ENCODE measurements around the gene COL25A1.

DNA sequence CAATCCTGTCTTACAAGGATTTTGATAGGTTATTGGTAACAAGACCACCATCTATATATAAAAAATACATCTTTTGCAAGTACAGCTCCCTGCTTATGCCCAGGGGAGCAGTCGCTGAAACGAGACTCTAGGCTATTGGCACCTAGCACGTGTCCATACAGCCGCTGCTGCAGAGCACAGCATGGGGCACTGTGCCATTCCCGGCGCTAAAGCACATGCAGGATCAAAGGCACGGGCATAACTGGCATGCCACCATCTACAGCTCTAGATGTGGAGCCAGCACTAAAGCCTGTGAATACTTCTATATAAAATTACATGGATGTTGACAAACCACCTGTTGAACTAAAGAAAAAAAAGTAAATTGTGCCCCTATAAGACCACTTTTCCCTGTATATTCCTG lies 144.8 kb downstream of the COL25A1 start:
- TF ChIP-seq EZH2 (IDR thresholded peaks at IDR 0.05) (no peak), POLR2AphosphoS5 (IDR thresholded peaks at IDR 0.05; ENCODE audit: borderline replicate concordance, low read depth, low read length) (no peak)
